HepG2 (cell line): Measurements from ENCODE around the gene ANP32B.

Source experiments
- ATF7-NPFF ChIP-seq: sonication (generic); formaldehyde crosslinking; IDR thresholded peaks from 2 replicates; pipeline ENCODE4 v1.8.1; 2023; ENCODE audit warnings: mild to moderate bottlenecking, low read depth, missing genetic modification reagents, moderate library complexity
- CTCF ChIP-seq: sonication (generic); formaldehyde crosslinking; IDR thresholded peaks from 2 replicates; pipeline ENCODE4 v1.5.0; 2020; ENCODE audit warnings: mild to moderate bottlenecking, missing genetic modification reagents, moderate library complexity
- EP300 ChIP-seq, 3 experiments: sonication (generic) in 1 of 3; formaldehyde crosslinking in 1 of 3; IDR thresholded peaks; 2 replicates each; pipeline versions ENCODE4 v1.5.1 to v1.6.1; 2011 to 2020; ENCODE audit warnings: low read depth in 2 of 3, low read length in 2 of 3, borderline replicate concordance in 1 of 3, improper control_type of control experiment in 1 of 3, mild to moderate bottlenecking in 1 of 3, missing genetic modification reagents in 1 of 3, moderate library complexity in 1 of 3
- FOXP4 ChIP-seq: sonication (generic); formaldehyde crosslinking; IDR thresholded peaks from 2 replicates; pipeline ENCODE4 v1.4.0; 2020; ENCODE audit warnings: missing genetic modification reagents
- LBX2 ChIP-seq: sonication (generic); formaldehyde crosslinking; IDR thresholded peaks from 2 replicates; pipeline ENCODE4 v1.5.0; 2020; ENCODE audit warnings: missing genetic modification reagents, mild to moderate bottlenecking, borderline replicate concordance
- NFATC3 ChIP-seq: sonication (generic); formaldehyde crosslinking; IDR thresholded peaks from 2 replicates; pipeline ENCODE4 v1.5.1; 2020; ENCODE audit warnings: mild to moderate bottlenecking, missing genetic modification reagents
- RAD21 ChIP-seq: fragments of 450-650 bp; formaldehyde crosslinking; IDR thresholded peaks from 2 replicates; pipeline ENCODE4 v1.5.0; 2020; ENCODE audit warnings: mild to moderate bottlenecking
- REPIN1 ChIP-seq: sonication (generic); formaldehyde crosslinking; IDR thresholded peaks from 2 replicates; pipeline ENCODE4 v1.8.0; 2022; ENCODE audit warnings: missing genetic modification reagents, low read depth, mild to moderate bottlenecking, borderline replicate concordance
- TARDBP ChIP-seq: sonication (generic); formaldehyde crosslinking; IDR thresholded peaks from 2 replicates; pipeline ENCODE4 v1.8.0; 2022; ENCODE audit warnings: mild to moderate bottlenecking, missing genetic modification reagents
- TOPORS ChIP-seq: sonication (generic); formaldehyde crosslinking; IDR thresholded peaks from 2 replicates; pipeline ENCODE4 v1.8.0; 2023; ENCODE audit warnings: mild to moderate bottlenecking, missing genetic modification reagents
- ZBTB21 ChIP-seq: sonication (generic); formaldehyde crosslinking; IDR thresholded peaks from 2 replicates; pipeline ENCODE4 v1.4.0; 2020; ENCODE audit warnings: missing genetic modification reagents
- ZFY ChIP-seq: sonication (generic); formaldehyde crosslinking; IDR thresholded peaks from 2 replicates; pipeline ENCODE4 v1.4.0; 2020; ENCODE audit warnings: missing genetic modification reagents
- ZNF362 ChIP-seq: sonication (generic); formaldehyde crosslinking; IDR thresholded peaks from 2 replicates; pipeline ENCODE4 v1.4.0; 2020; ENCODE audit warnings: missing genetic modification reagents, mild to moderate bottlenecking, borderline replicate concordance

GRCh38 chr9:97990259-97990658, 7.1 kb downstream of the ANP32B start:
- TF ChIP-seq ZFY (CRISPR knock-in tag) (no peak), TARDBP (no peak), EP300 (IDR thresholded peaks at IDR 0.05; ENCODE audit: low read depth in 2 of 2, low read length in 2 of 2) (no peak), EP300 (CRISPR knock-in tag; IDR thresholded peaks at IDR 0.05; ENCODE audit: borderline replicate concordance) (no peak), ZBTB21 (CRISPR knock-in tag) (no peak), LBX2 (no peak), CTCF (CRISPR knock-in tag) (no peak), ZNF362 (no peak), NFATC3 (CRISPR knock-in tag) (no peak), FOXP4 (CRISPR knock-in tag) (no peak), TOPORS (CRISPR knock-in tag) (no peak), RAD21 (CRISPR knock-in tag) (no peak), REPIN1 (CRISPR knock-in tag) (no peak), ATF7-NPFF (CRISPR knock-in tag) (no peak)
